ENCODE results near the gene RNF112.

The RNF112 gene

DNA sequence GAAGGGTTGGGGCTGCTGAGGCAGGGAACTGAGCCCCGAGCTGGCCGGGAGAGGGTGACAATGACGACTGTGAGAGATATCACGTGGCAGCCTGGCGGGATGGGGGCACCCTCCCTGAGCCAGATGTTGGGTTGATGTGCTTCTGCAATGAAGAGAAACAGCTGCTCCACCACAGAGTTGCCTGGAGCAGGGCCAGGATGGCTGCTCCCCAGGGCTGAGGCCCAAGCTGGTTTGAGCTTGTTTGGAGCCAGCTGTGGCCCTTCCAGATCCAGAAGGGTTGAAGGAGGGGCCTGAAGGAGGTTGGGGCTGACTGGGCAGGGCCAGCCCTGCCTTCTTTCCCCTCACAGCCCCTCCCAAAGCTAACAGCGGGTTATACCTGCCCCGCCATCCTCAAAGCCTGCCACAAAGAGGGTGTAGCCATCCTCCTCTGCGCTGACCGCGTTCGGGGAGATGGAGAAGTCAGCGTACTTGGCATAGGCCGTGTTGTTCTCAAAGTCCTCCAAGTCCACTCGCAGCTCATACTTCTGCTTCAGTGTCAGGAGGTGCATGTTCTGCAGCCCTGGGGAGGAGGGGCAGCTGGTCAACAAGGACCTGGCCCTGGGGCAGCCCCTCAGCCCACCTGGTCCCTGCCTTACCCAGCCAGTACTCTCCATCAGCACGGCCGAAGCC, 26.2 kb upstream of the RNF112 start:
- Histone ChIP-seq H3K9ac (ENCODE audit: low read length) (peak overlapping the region; percentile 63), H3K4me1 (ENCODE audit: control insufficient read depth, insufficient read depth, low read length) (peaks cover 58% of the 10 kb centered on the region), H3K36me3 (ENCODE audit: control insufficient read depth, insufficient read depth, low read length, severe bottlenecking) (peaks cover 43% of the 10 kb centered on the region), H3K27me3 (replicated peaks; ENCODE audit: control insufficient read depth, insufficient read depth, low read length) (no peaks in the 10 kb centered on the region), H3K4me3 (ENCODE audit: low read length) (peak overlapping the region; percentile 31), H3K9me3 (ENCODE audit: control insufficient read depth, low read length) (no peaks in the 10 kb centered on the region)
- peak; percentile 95 for DNase-seq (ENCODE audit: low read depth)

DNA sequence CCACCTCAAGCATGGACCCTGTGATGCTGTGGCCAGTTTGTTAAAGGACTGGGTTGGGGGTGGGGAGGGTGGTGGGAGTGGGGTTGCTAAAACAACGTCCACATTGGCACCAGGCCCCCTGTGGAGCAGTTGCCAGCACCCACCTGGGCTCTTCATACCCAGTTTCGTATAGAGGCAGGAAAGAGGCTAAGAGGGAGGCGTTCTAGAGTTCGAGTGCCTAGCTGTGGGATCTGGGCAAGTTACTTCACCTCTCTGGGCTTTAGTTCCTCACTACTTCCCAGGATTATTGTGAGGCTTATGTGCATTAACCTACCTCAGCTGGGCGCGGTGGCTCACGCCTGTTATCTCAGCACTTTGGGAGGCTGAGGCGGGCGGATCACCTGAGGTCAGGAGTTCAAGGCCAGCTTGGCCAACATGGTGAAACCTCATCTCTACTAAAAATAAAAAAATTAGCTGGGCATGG, 25.5 kb upstream of the RNF112 start:
- Histone ChIP-seq H3K27me3 (replicated peaks; ENCODE audit: control insufficient read depth, insufficient read depth, low read length) (no peaks in the 10 kb centered on the region), H3K36me3 (ENCODE audit: control insufficient read depth, insufficient read depth, low read length, severe bottlenecking) (peaks cover 36% of the 10 kb centered on the region), H3K4me3 (ENCODE audit: low read length) (peak overlapping the region; percentile 31), H3K9ac (ENCODE audit: low read length) (peak overlapping the region; percentile 63), H3K4me1 (ENCODE audit: control insufficient read depth, insufficient read depth, low read length) (peaks cover 54% of the 10 kb centered on the region), H3K9me3 (ENCODE audit: control insufficient read depth, low read length) (no peaks in the 10 kb centered on the region)
- no peak for DNase-seq (ENCODE audit: low read depth)

DNA sequence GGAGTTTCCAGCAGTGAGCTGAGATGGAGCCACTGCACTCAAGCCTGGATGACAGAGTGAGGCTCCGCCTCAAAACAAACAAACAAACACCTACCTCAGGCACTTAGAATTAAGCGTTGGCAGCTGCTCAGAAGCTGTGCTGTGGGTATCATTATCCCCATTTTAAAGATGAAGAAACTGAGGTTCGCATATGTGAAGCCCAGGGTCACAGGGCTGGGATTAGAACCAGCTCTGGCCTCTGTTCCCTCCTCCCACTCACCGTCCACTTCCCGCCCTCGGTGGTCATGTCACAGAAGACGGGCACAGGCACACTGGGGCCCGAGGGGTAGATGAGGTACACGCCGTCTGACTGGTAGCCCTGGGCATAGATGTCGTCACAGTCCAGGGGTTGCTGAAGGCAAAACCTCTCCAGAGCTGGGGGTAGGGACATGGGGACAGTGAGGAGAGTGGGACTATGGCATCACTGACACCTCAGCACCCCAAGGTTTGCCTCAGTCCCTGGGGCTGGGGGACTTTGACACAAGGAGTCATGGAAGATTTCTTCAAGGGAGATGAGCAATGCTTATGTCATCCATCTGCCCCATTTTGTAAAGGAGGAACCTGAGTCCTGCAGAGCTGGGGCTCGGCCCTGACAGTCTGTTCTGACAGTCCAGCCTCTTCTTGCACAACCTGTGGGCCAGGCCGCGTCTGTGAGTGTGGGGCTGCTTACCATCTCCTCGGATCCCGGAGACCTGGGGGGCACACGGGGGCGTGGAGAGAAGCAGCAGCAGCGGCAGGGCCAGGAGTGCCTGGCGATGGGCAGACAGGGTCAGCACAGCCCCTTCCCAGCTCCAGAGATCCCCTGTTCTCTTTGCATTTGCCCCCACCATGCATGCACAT, 24.7 kb upstream of the RNF112 start:
- Histone ChIP-seq H3K4me1 (ENCODE audit: control insufficient read depth, insufficient read depth, low read length) (peaks cover 54% of the 10 kb centered on the region), H3K27me3 (replicated peaks; ENCODE audit: control insufficient read depth, insufficient read depth, low read length) (no peaks in the 10 kb centered on the region), H3K4me3 (ENCODE audit: low read length) (peak overlapping the region; percentile 68), H3K36me3 (ENCODE audit: control insufficient read depth, insufficient read depth, low read length, severe bottlenecking) (peaks cover 28% of the 10 kb centered on the region), H3K9ac (ENCODE audit: low read length) (peak overlapping the region; percentile 82), H3K9me3 (ENCODE audit: control insufficient read depth, low read length) (no peaks in the 10 kb centered on the region)
- DNase-seq (ENCODE audit: low read depth), result peak; percentile 90

DNA sequence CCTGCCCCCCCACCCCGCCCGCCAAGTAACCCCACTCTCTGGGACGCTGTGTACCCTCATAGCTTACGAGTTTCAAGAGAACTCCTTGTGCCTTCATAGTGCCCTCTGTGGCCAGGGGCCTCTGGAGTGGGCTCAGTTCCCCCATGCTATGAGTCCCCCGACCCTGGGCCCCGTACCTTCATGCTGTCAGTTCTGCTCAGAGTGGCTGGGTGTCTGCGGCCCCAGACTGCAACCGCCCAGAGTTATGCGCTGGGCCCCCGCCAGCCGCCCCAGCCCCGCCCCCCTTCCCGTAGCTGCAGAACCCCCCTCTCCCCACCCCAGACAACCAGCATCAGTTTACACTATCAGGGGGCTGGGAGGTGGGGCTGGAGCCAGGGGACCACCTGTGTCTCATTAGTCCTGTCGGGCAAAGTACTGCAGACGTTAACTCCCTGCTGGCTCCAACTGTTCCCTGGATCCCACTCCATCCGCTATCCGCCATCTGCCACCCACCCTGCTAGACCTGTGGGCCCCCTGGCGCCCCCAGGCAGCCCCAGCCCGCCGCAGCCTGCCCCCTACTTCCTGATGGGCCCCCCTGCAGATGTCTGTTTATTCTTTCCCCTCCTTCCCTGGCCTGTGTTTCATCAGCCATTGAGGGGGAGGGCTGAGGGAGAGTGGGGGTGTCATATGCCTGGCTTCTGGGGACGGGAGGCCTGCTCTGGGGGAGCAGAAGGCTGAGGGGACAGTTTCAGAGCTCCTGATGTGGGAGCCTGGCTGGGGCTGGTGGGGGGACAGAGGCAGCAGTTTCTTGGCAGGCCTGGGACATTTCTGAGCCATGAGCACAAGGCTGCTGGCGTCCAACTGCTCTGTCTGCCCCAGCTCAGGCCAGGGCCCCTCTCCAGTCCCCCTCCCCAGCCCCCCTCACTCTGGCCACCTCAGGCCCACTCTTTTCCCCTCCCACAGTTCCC, 23.8 kb upstream of the RNF112 start, which contains the start of gene MFAP4:
Gene MFAP4, minus strand, starts transcription at position 217 of the 947 bp plus-strand sequence. Its CDS starts 35 bp downstream, at position 182.
- peak within 1 kb of the TSS; percentile 68 for H3K4me3 ChIP-seq (ENCODE audit: low read length)

DNA sequence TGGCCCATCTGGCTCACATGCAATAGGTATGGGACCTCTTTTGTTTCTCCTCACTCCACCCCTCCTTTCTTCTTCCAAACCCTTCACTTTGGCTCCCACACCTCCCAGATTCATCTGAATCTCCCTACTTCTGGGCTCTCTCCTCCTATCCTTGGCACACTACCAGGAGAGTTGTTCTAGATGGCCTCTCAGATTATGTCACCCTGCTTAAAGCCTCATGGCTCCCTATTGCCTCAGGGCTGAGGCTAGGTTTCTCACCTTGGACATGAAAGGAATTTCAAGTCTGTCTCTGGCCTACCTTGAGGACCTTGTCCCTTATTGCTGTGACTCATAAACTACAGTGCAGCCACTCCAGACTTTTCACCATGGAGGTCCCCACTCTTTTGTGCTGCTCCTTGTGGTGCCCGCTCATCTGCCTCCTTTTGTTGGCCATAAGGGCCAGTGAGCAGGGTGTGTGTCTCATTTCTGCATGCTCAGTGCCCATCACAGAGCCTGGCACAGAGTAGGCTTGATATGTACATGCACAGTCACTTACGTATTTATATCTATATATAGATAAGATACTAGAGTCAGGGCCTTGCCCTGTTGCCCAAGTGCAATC, 23.0 kb upstream of the RNF112 start:
- H3K4me3 ChIP-seq (ENCODE audit: low read length), result no peak overlapping the region
- H3K36me3 ChIP-seq (ENCODE audit: control insufficient read depth, insufficient read depth, low read length, severe bottlenecking), result peaks cover 14% of the 10 kb centered on the region
- no peaks in the 10 kb centered on the region for H3K27me3 ChIP-seq (replicated peaks; ENCODE audit: control insufficient read depth, insufficient read depth, low read length)
- peaks cover 54% of the 10 kb centered on the region for H3K4me1 ChIP-seq (ENCODE audit: control insufficient read depth, insufficient read depth, low read length)
- H3K9ac ChIP-seq (ENCODE audit: low read length), result peak overlapping the region; percentile 82
- H3K9me3 ChIP-seq (ENCODE audit: control insufficient read depth, low read length), result no peaks in the 10 kb centered on the region
- peak; percentile 84 for DNase-seq (ENCODE audit: low read depth)

More for the DNA sequence above, 23.8 kb upstream of the RNF112 start, which contains the start of gene MFAP4:
- Histone ChIP-seq H3K36me3 (ENCODE audit: control insufficient read depth, insufficient read depth, low read length, severe bottlenecking) (peaks cover 22% of the 10 kb centered on the region), H3K9ac (ENCODE audit: low read length) (peak within 1 kb of the TSS; percentile 82), H3K27me3 (replicated peaks; ENCODE audit: control insufficient read depth, insufficient read depth, low read length) (no peaks in the 10 kb centered on the region), H3K9me3 (ENCODE audit: control insufficient read depth, low read length) (no peaks in the 10 kb centered on the region), H3K4me1 (ENCODE audit: control insufficient read depth, insufficient read depth, low read length) (peaks cover 54% of the 10 kb centered on the region)
- peak; percentile 95 for DNase-seq (ENCODE audit: low read depth)

DNA sequence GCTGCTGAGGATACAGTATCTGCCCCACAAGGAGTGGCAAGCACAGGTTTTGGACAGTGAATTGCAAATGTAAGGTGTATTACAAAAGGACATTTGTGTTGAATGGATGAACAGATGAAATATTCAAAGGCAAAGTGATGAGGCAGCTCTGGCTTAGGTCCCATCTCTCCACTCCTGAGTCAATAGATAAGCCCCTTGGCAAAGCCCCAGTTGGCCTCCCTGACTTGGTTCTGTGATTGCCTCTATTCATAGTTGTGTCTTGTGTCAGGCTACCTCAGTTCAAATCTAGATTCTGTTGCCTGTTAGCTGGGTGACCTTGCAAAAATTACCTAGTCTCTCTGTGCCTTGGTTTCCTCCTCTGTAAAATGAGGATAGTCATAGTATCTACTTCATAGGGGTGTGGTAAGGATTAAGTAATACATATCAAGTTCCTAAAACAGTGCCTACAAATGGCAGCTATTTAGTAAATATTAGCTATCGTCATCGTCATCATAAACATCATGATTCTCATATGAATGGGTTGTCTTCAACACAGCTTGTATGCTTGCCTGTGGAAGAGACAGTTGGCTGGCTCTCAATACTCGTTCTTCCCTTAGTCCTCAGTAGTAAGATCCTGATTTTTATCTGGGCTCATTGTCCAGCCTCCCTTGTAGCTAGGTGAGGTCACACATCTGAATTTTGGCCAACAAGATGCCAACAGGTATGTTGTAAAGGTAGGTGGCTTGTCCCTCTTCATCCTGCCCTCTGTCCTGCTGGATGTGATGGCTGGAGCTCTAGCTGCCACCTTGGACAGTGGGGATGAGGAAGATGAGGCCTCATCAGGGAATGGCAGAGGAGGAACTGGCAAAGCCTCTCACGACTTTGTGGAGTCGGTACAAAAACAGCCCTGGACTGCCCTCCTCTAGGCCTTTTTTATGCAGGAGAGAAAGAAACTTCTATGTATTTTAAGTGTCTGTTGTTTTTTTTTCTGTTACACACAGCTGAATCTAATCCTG, 21.9 kb upstream of the RNF112 start:
- DNase-seq (ENCODE audit: low read depth), result peak; percentile 24
- Histone ChIP-seq H3K9ac (ENCODE audit: low read length) (no peak overlapping the region), H3K27me3 (replicated peaks; ENCODE audit: control insufficient read depth, insufficient read depth, low read length) (no peaks in the 10 kb centered on the region), H3K36me3 (ENCODE audit: control insufficient read depth, insufficient read depth, low read length, severe bottlenecking) (peaks cover 4% of the 10 kb centered on the region), H3K4me1 (ENCODE audit: control insufficient read depth, insufficient read depth, low read length) (peaks cover 50% of the 10 kb centered on the region), H3K9me3 (ENCODE audit: control insufficient read depth, low read length) (no peaks in the 10 kb centered on the region), H3K4me3 (ENCODE audit: low read length) (no peak overlapping the region)

DNA sequence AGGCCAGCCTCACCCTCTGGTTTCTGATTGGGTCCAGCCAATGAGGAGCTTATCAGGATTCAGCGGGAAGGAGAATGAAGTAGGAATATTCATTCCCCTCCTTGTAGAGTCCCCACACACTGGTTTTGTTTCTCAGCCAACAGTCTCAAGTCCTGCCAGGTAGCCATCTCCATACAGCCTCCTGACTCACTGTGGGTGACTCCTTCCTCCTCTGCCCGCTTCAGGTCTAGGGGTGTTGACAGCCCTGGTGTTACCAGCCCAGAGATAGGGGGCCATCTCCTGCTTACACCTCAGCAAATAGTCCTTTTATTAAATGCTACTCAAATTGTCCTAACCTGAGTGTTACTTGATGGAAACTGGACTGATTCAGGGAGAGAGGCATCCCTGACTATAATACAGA, 20.1 kb upstream of the RNF112 start:
- Histone ChIP-seq H3K9ac (ENCODE audit: low read length) (no peak overlapping the region), H3K4me1 (ENCODE audit: control insufficient read depth, insufficient read depth, low read length) (peaks cover 32% of the 10 kb centered on the region), H3K27me3 (replicated peaks; ENCODE audit: control insufficient read depth, insufficient read depth, low read length) (no peaks in the 10 kb centered on the region), H3K4me3 (ENCODE audit: low read length) (no peak overlapping the region), H3K36me3 (ENCODE audit: control insufficient read depth, insufficient read depth, low read length, severe bottlenecking) (no peaks in the 10 kb centered on the region), H3K9me3 (ENCODE audit: control insufficient read depth, low read length) (no peaks in the 10 kb centered on the region)
- DNase-seq (ENCODE audit: low read depth), result no peak

DNA sequence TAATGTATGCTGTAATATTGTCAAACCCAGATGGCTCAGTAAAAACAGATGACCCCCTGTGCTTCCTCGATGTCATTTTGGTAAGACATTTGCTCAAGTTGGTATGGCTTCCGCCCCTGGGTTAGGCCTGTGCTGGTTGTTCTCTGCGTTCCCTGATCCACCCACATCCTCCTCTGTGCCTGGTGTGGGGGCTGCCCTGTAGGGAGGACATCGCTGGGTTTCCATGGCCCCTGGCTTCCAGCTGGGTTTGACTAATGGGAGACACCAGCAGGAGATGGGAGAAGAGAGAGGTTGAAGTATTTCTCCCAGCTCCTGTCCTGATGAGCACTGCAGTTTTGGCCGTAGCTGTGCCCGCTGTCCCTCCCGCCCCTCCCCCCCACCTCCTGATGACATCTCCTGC, 19.6 kb upstream of the RNF112 start:
- Histone ChIP-seq H3K9ac (ENCODE audit: low read length) (no peak overlapping the region), H3K4me1 (ENCODE audit: control insufficient read depth, insufficient read depth, low read length) (peaks cover 27% of the 10 kb centered on the region), H3K36me3 (ENCODE audit: control insufficient read depth, insufficient read depth, low read length, severe bottlenecking) (no peaks in the 10 kb centered on the region), H3K27me3 (replicated peaks; ENCODE audit: control insufficient read depth, insufficient read depth, low read length) (no peaks in the 10 kb centered on the region), H3K9me3 (ENCODE audit: control insufficient read depth, low read length) (no peaks in the 10 kb centered on the region), H3K4me3 (ENCODE audit: low read length) (no peak overlapping the region)
- DNase-seq (ENCODE audit: low read depth), result no peak

DNA sequence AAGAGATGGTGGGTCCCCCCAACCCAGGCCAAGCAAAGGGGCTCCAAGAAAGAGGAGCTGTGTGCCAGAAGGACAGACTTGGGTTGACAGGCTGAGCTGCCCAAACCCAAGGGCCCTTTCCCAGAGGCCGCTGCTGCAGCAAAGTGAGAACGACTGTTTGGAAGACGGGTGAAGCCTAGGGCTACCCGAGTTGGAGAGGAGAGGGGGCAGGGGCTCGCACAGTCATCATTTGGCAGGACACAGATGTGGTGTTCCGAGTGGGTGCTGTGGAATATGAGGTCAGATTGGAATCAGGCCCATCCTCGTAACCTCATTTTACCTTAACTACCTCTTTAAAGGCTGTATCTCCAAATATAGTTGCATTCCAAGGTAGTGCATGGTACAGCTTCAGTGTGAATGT, 18.7 kb upstream of the RNF112 start:
- Histone ChIP-seq H3K4me1 (ENCODE audit: control insufficient read depth, insufficient read depth, low read length) (peaks cover 21% of the 10 kb centered on the region), H3K9me3 (ENCODE audit: control insufficient read depth, low read length) (no peaks in the 10 kb centered on the region), H3K9ac (ENCODE audit: low read length) (no peak overlapping the region), H3K27me3 (replicated peaks; ENCODE audit: control insufficient read depth, insufficient read depth, low read length) (no peaks in the 10 kb centered on the region), H3K4me3 (ENCODE audit: low read length) (no peak overlapping the region), H3K36me3 (ENCODE audit: control insufficient read depth, insufficient read depth, low read length, severe bottlenecking) (no peaks in the 10 kb centered on the region)
- DNase-seq (ENCODE audit: low read depth), result no peak
